NT2/D1 (cell line): Measurements from ENCODE around the gene AMPH.

Experiments
- SUZ12 ChIP-seq: IDR thresholded peaks from 2 replicates; pipeline ENCODE4 v1.6.1; 2011; ENCODE audit not compliant: insufficient read length, insufficient read depth; ENCODE audit errors: extremely low read depth
- YY1 ChIP-seq: IDR thresholded peaks from 2 replicates; pipeline ENCODE4 v1.6.1; 2011; ENCODE audit not compliant: insufficient read length, insufficient read depth
- ZNF274 ChIP-seq: IDR thresholded peaks from 2 replicates; pipeline ENCODE4 v1.6.1; 2011; ENCODE audit warnings: mild to moderate bottlenecking, low read depth, low read length

DNA sequence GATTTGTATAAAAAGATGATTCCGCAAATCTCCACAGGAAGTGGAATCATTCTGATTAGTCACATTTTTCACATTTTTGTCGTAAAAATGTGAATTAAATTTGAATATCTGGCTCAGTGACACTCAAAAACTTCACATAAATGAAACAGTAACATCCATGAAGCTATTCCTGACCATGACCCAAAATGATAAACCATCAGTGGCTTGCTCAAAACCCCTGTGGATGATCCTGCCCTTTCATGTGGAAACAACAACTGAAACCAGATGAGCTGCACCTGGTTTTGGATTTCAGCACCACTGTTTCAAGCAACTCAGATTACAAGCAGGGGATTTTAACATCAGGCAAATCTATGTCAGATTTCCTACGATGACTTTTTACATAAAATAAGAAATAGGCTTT lies 80.3 kb downstream of the AMPH start:
- no peak for TF ChIP-seq ZNF274
- no peak for TF ChIP-seq YY1
- TF ChIP-seq SUZ12 = no peak
